Tibial nerve (tissue), 3 donors: Measurements from ENCODE around the gene DDAH2.
"Not testable (repeated sequence)": the region's sequence is repeated elsewhere in the genome, so short reads cannot be mapped to it uniquely, and the experiment has no call there.

Experiments used
- POLR2A ChIP-seq, 2 donors: fragments of 450-650 bp; IDR thresholded peaks; one replicate each; pipeline ENCODE4 v1.6.1; 2017; ENCODE audit warnings: antibody characterized with exemption in 2 of 2, mild to moderate bottlenecking in 2 of 2, moderate library complexity in 2 of 2
- TF ChIP-seq, protein P1 (sequence below), 5 experiments: fragments of 200-600 bp in 3 of 5; fragments of 450-650 bp in 2 of 5; sonication (generic) in 3 of 5; IDR thresholded peaks; one replicate each; pipeline ENCODE4 v1.5.1; 2016 to 2019; ENCODE audit warnings: antibody characterized with exemption in 5 of 5, mild to moderate bottlenecking in 3 of 5, moderate library complexity in 2 of 5

- TF ChIP-seq, protein P1, sequence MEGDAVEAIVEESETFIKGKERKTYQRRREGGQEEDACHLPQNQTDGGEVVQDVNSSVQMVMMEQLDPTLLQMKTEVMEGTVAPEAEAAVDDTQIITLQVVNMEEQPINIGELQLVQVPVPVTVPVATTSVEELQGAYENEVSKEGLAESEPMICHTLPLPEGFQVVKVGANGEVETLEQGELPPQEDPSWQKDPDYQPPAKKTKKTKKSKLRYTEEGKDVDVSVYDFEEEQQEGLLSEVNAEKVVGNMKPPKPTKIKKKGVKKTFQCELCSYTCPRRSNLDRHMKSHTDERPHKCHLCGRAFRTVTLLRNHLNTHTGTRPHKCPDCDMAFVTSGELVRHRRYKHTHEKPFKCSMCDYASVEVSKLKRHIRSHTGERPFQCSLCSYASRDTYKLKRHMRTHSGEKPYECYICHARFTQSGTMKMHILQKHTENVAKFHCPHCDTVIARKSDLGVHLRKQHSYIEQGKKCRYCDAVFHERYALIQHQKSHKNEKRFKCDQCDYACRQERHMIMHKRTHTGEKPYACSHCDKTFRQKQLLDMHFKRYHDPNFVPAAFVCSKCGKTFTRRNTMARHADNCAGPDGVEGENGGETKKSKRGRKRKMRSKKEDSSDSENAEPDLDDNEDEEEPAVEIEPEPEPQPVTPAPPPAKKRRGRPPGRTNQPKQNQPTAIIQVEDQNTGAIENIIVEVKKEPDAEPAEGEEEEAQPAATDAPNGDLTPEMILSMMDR (IDR thresholded peaks at IDR 0.05): not testable (repeated sequence)
- TF ChIP-seq POLR2A (IDR thresholded peaks at IDR 0.05): not testable (repeated sequence)
Observed at GRCh38 chr6:31709157-31709556, 19.9 kb downstream of the DDAH2 start.
